HCT116 (cell line): ENCODE measurements around the gene FBXO47. TPM values are rescaled to one million over a fixed set of nuclear protein-coding genes. Genes with fewer than 3 reads are reported as not detected.

Experiments
- ATAC-seq: fragments of 200-7000 bp; cut with Tn5 transposase; 2 replicates; pipeline ENCODE4 v1.9.1; 2020; ENCODE audit warnings: mild to moderate bottlenecking, moderate library complexity
- BruUV-seq: library from RNA; stranded (reverse); fragments of 400-500 nt; replicated peaks from 2 replicates; lab custom pipeline; 2021; lab: Mats Ljungman, UMichigan
- CTCF ChIA-PET: fragments of 300-600 bp; sonication (Branson Sonifier 250); formaldehyde crosslinking; loops from one replicate; lab custom pipeline; 2021; ENCODE audit warnings: antibody characterized with exemption; lab: Charles Lee
- POLR2A ChIA-PET: fragments of 300-600, 350-600 bp; sonication (Branson Sonifier 250); formaldehyde crosslinking; loops from one replicate; lab custom pipeline; 2021; ENCODE audit warnings: antibody characterized with exemption; lab: Charles Lee
- RAD21 ChIA-PET, 2 experiments: fragments of 300-600 bp; sonication (Branson Sonifier 250); formaldehyde crosslinking; loops; one replicate each; lab custom pipeline; 2023; ENCODE audit warnings: low total read pairs in 2 of 2; ENCODE audit not compliant: uncharacterized antibody in 2 of 2, unreplicated experiment in 2 of 2, low non-redundant PET in 1 of 2; lab: Charles Lee
- DNase-seq: peaks from one replicate; pipeline ENCODE4 v3.0.0-alpha.2; 2010; ENCODE audit warnings: low read depth, low spot score
- H2AFZ ChIP-seq: fragments of 200-600 bp; shearing (Covaris generic), sonication (generic); 2 replicates; pipeline ENCODE4 v1.6.1; 2017; ENCODE audit warnings: low read depth, mixed run types, mixed read lengths, antibody characterized with exemption, low read length; ENCODE audit not compliant: poor library complexity, severe bottlenecking
- H3K27ac ChIP-seq: 2 replicates; pipeline ENCODE4 v1.5.1; 2012; ENCODE audit warnings: low read depth, low read length
- H3K27me3 ChIP-seq: fragments of 200-600 bp; sonication (generic); 2 replicates; pipeline ENCODE4 v1.6.1; 2016; ENCODE audit warnings: mixed run types, low read length, mixed read lengths; ENCODE audit not compliant: insufficient read depth
- H3K36me3 ChIP-seq, 2 experiments: fragments of 200-500 bp in 1 of 2; fragments of 200-600 bp in 1 of 2; sonication (Bioruptor generic) in 1 of 2; sonication (generic) in 1 of 2; 2 replicates each; pipeline versions ENCODE4 v1.5.1 to v1.6.1; 2014 to 2016; ENCODE audit warnings: low read length in 2 of 2, inconsistent platforms in 1 of 2, mixed read lengths in 1 of 2, mixed run types in 1 of 2; ENCODE audit not compliant: insufficient read depth in 2 of 2, control insufficient read depth in 1 of 2
- H3K4me1 ChIP-seq, 2 experiments: fragments of 200-600 bp in 1 of 2; sonication (generic) in 1 of 2; 2 replicates each; pipeline versions ENCODE4 v1.5.1 to v1.6.1; 2012 to 2017; ENCODE audit warnings: low read length in 2 of 2, inconsistent platforms in 1 of 2, mild to moderate bottlenecking in 1 of 2, mixed read lengths in 1 of 2, mixed run types in 1 of 2, moderate library complexity in 1 of 2; ENCODE audit not compliant: insufficient read depth in 2 of 2, control insufficient read depth in 1 of 2
- H3K4me2 ChIP-seq: fragments of 200-600 bp; sonication (generic); 2 replicates; pipeline ENCODE4 v1.6.1; 2017; ENCODE audit warnings: mixed run types, low read length, mixed read lengths
- H3K4me3 ChIP-seq, 2 experiments: fragments of 200-600 bp in 1 of 2; sonication (generic) in 1 of 2; replicated peaks in 1 of 2; 2 replicates each; pipeline ENCODE4 v1.5.1; 2011 to 2016; ENCODE audit warnings: low read length in 2 of 2, control low read depth in 1 of 2, low read depth in 1 of 2, mild to moderate bottlenecking in 1 of 2, mixed read lengths in 1 of 2, mixed run types in 1 of 2
- H3K79me2 ChIP-seq: fragments of 200-600 bp; sonication (generic); 2 replicates; pipeline ENCODE4 v1.6.1; 2017; ENCODE audit warnings: mild to moderate bottlenecking, mixed run types, low read length, moderate library complexity, mixed read lengths; ENCODE audit not compliant: insufficient read depth
- H3K9ac ChIP-seq: fragments of 200-600 bp; sonication (generic); 2 replicates; pipeline ENCODE4 v1.6.1; 2016; ENCODE audit warnings: low read length, mixed read lengths
- H3K9me2 ChIP-seq: fragments of 200-600 bp; sonication (generic), shearing (Covaris generic); 2 replicates; pipeline ENCODE4 v1.6.1; 2017; ENCODE audit warnings: mixed run types, mild to moderate bottlenecking, moderate library complexity; ENCODE audit not compliant: insufficient read depth
- H3K9me3 ChIP-seq, 2 experiments: fragments of 200-500 bp in 1 of 2; fragments of 200-600 bp in 1 of 2; sonication (Bioruptor generic) in 1 of 2; sonication (generic) in 1 of 2; 2 replicates each; pipeline ENCODE4 v1.6.1; 2014 to 2017; ENCODE audit warnings: low read length in 2 of 2, mixed read lengths in 2 of 2, inconsistent platforms in 1 of 2, low read depth in 1 of 2, mild to moderate bottlenecking in 1 of 2, mixed run types in 1 of 2, moderate library complexity in 1 of 2; ENCODE audit not compliant: control insufficient read depth in 1 of 2, insufficient read depth in 1 of 2
- H4K20me1 ChIP-seq: fragments of 200-600 bp; sonication (generic), shearing (Covaris generic); 2 replicates; pipeline ENCODE4 v1.6.1; 2017; ENCODE audit warnings: mixed run types, mild to moderate bottlenecking, moderate library complexity; ENCODE audit not compliant: insufficient read depth
- RAD21 ChIP-seq: IDR thresholded peaks from 2 replicates; pipeline ENCODE4 v1.6.1; 2012; ENCODE audit warnings: low read depth, mild to moderate bottlenecking
- YY1 ChIP-seq: IDR thresholded peaks from 2 replicates; pipeline ENCODE4 v1.6.1; 2011; ENCODE audit warnings: low read length, low read depth, moderate library complexity, mild to moderate bottlenecking; ENCODE audit not compliant: insufficient replicate concordance; ENCODE audit errors: extremely low read depth
- intact Hi-C: fragments of 100-400 bp; cut with micrococcal nuclease; formaldehyde crosslinking; loops from 2 replicates; pipeline ENCODE4 v1.10.0; 2022
- total RNA-seq: library from RNA; stranded (reverse); gene quantifications from one replicate; pipeline ENCODE4 v1.2.1, GENCODE V29; 2021; ENCODE audit not compliant: unreplicated experiment
- TF ChIP-seq, protein P1 (sequence below), 3 experiments: fragments of 200-600 bp in 1 of 3; sonication (generic) in 1 of 3; IDR thresholded peaks in 2 of 3; conservative IDR thresholded peaks in 1 of 3; 2 replicates each; pipeline ENCODE4 v1.5.1; 2012 to 2017; ENCODE audit warnings: low read depth in 2 of 3, low read length in 2 of 3, antibody characterized with exemption in 1 of 3, borderline replicate concordance in 1 of 3, control low read depth in 1 of 3, mild to moderate bottlenecking in 1 of 3, mixed read lengths in 1 of 3, mixed run types in 1 of 3, moderate library complexity in 1 of 3; ENCODE audit not compliant: insufficient read depth in 1 of 3

Gene FBXO47
- total RNA-seq, 1 experiment from 2014 or later: not detected

DNA sequence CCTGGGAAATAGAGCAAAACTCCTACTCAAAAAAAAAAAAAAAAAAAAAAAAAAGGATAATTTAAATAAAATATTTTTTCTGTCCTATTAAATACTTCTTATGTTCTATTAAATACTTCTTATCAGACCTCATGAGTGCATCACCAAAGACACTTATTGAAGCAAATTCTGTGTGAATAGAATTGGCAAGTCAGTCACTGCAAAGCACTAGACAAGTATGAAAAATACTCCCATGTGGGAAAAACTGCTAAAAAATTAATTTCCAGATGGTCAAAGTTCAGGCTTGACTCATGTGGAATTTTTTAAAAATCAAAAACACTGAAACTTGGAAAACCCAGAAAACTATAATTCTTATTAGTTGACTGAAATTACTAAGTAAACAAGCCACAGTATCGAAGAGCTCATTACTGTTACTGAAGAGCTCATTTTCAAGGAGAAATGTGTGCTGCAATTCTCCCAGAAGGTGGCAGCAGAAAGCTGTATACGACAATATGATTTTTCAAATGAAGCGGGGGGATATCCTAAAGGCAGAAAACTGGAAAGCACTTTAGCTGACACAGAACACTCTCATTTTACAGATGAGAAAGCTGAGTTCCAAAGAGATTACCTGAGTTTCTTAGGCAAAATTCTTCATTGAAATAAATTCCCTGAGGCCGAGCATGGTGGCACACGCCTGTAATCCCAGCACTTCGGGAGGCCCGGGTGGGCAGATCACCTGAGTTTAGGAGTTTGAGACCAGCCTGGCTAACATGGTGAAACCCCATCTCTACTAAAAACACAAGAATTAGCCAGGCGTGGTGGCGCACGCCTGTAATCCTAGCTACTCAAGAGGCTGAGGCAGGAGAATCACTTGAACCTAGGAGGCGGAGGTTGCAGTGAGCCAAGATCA, 15.9 kb upstream of the FBXO47 start:
- no peak overlapping the region for H3K9ac ChIP-seq
- no TSS peak for BruUV-seq
- H3K27ac ChIP-seq: no peak overlapping the region
- TF ChIP-seq RAD21: peak; percentile 93
- TF ChIP-seq, protein P1, sequence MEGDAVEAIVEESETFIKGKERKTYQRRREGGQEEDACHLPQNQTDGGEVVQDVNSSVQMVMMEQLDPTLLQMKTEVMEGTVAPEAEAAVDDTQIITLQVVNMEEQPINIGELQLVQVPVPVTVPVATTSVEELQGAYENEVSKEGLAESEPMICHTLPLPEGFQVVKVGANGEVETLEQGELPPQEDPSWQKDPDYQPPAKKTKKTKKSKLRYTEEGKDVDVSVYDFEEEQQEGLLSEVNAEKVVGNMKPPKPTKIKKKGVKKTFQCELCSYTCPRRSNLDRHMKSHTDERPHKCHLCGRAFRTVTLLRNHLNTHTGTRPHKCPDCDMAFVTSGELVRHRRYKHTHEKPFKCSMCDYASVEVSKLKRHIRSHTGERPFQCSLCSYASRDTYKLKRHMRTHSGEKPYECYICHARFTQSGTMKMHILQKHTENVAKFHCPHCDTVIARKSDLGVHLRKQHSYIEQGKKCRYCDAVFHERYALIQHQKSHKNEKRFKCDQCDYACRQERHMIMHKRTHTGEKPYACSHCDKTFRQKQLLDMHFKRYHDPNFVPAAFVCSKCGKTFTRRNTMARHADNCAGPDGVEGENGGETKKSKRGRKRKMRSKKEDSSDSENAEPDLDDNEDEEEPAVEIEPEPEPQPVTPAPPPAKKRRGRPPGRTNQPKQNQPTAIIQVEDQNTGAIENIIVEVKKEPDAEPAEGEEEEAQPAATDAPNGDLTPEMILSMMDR (IDR thresholded peaks at IDR 0.05 in 2 of 3, conservative IDR thresholded peaks at IDR 0.05 in 1 of 3; ENCODE audit: borderline replicate concordance in 1 of 3, insufficient read depth in 1 of 3, low read depth in 2 of 3, low read length in 2 of 3): peak; percentile 72 to 88 (median 82)
- no peak for TF ChIP-seq YY1
- no peaks in the 10 kb centered on the region for H3K27me3 ChIP-seq
- POLR2A ChIA-PET: interaction anchor here (1.0 to 1.5 kb wide), 2 partner anchors 170 to 217 kb away, joined by 9 to 12 read pairs; partner anchors contain the start of gene RPL19
- intact Hi-C loops: loop anchor here (1.0 kb wide), 2 partner anchors 170 to 261 kb away; no protein-coding TSS in a partner anchor
- no peak overlapping the region for H3K4me3 ChIP-seq
- no peaks in the 10 kb centered on the region for H3K9me3 ChIP-seq
- H3K36me3 ChIP-seq: no peaks in the 10 kb centered on the region
- H4K20me1 ChIP-seq: no peaks in the 10 kb centered on the region
- H2AFZ ChIP-seq: peak overlapping the region; percentile 56
- peak overlapping the region; percentile 40 for H3K4me2 ChIP-seq
- no peaks in the 10 kb centered on the region for H3K79me2 ChIP-seq
- CTCF ChIA-PET: interaction anchor here (0.6 to 5.7 kb wide), 41 partner anchors 9 to 705 kb away, joined by 3 to 135 read pairs (median 4); partner anchors contain the start of genes ARL5C, FBXO47, PGAP3 and PLXDC1
- H3K4me1 ChIP-seq: peaks cover 0 to 7% of the 10 kb centered on the region in 2 experiments; a peak in 2 of 4 replicates
- ATAC-seq (peak; percentile 91), DNase-seq (peak; percentile 53)
- H3K9me2 ChIP-seq: no peaks in the 10 kb centered on the region
- RAD21 ChIA-PET: interaction anchor here (0.7 to 3.2 kb wide), 8 partner anchors 73 to 255 kb away, joined by 3 to 25 read pairs (median 4); no protein-coding TSS in a partner anchor
